Measurements from ENCODE around the gene C17orf107. TPM values are rescaled to one million over a fixed set of nuclear protein-coding genes. Genes with fewer than 3 reads are reported as not detected.
A peak's percentile ranks its signal among the peaks of the same experiment; 100 is the strongest.

Gene C17orf107
- total and polyA plus RNA-seq, 4 donors, result 0.19 to 5.9 (median 1.7) TPM

DNA sequence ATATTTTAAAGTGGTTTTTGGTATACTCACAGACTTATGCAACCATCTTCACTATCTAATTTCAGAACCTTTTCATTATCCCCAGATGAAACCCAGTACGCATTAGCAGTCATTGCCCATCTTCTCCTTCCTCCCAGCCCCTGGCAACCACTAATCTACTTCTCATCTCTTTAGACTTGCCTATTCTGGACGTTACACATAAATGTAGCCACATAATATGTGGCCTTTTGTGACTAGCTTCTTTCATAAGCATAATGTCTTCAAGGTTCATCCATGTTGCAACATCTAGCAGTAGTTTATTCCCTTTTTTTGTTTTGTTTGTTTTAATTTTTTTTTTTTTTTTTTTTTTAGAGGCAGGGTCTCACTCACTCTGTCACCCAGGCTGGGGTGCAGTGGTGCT, 28.5 kb upstream of the C17orf107 start:
- H3K36me3 ChIP-seq (ENCODE audit: control insufficient read depth in 4 of 4, insufficient read depth in 3 of 4, low read depth in 1 of 4, low read length in 3 of 4), result no peaks in the 10 kb centered on the region
- H3K9me3 ChIP-seq (ENCODE audit: control insufficient read depth in 4 of 4, low read length in 3 of 4), result no peaks in the 10 kb centered on the region
- no peak overlapping the region for H3K27ac ChIP-seq (ENCODE audit: low read depth in 1 of 2, low read length in 2 of 2)
- H3K4me1 ChIP-seq (ENCODE audit: control insufficient read depth in 4 of 4, insufficient read depth in 4 of 4, low read length in 3 of 4), result peaks cover 0 to 3% (median 0%) of the 10 kb centered on the region in 4 donors
- no peak overlapping the region for H3K4me3 ChIP-seq (ENCODE audit: low read depth in 1 of 3, low read length in 3 of 3)
- TF ChIP-seq NR2F2 (IDR thresholded peaks at IDR 0.05) (no peak), TAF1 (conservative IDR thresholded peaks at IDR 0.05) (no peak), REST (IDR thresholded peaks at IDR 0.05) (no peak), EGR1 (IDR thresholded peaks at IDR 0.05; ENCODE audit: low read depth in 2 of 2) (no peak), HNF4G (IDR thresholded peaks at IDR 0.05) (no peak), YY1 (IDR thresholded peaks at IDR 0.05) (no peak), RAD21 (IDR thresholded peaks at IDR 0.05) (no peak), ZBTB33 (IDR thresholded peaks at IDR 0.05) (no peak), GABPA (IDR thresholded peaks at IDR 0.05 in 1 of 2, conservative IDR thresholded peaks at IDR 0.05 in 1 of 2) (no peak), ATF3 (IDR thresholded peaks at IDR 0.05) (no peak), FOXA1 (IDR thresholded peaks at IDR 0.05) (no peak)
- TF ChIP-seq, protein P1, sequence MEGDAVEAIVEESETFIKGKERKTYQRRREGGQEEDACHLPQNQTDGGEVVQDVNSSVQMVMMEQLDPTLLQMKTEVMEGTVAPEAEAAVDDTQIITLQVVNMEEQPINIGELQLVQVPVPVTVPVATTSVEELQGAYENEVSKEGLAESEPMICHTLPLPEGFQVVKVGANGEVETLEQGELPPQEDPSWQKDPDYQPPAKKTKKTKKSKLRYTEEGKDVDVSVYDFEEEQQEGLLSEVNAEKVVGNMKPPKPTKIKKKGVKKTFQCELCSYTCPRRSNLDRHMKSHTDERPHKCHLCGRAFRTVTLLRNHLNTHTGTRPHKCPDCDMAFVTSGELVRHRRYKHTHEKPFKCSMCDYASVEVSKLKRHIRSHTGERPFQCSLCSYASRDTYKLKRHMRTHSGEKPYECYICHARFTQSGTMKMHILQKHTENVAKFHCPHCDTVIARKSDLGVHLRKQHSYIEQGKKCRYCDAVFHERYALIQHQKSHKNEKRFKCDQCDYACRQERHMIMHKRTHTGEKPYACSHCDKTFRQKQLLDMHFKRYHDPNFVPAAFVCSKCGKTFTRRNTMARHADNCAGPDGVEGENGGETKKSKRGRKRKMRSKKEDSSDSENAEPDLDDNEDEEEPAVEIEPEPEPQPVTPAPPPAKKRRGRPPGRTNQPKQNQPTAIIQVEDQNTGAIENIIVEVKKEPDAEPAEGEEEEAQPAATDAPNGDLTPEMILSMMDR (IDR thresholded peaks at IDR 0.05; ENCODE audit: low read depth, low read length, missing input control), result no peak
- TF ChIP-seq, protein P2, sequence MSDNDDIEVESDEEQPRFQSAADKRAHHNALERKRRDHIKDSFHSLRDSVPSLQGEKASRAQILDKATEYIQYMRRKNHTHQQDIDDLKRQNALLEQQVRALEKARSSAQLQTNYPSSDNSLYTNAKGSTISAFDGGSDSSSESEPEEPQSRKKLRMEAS (IDR thresholded peaks at IDR 0.05), result no peak
- H3K9ac ChIP-seq (ENCODE audit: low read depth in 1 of 2, low read length in 2 of 2), result no peak overlapping the region
- DNase-seq (ENCODE audit: low spot score), result no peak
- WGBS, result 94% methylated on average over 2 of the region's 2 CpGs
- no peaks in the 10 kb centered on the region for H3K27me3 ChIP-seq (ENCODE audit: control insufficient read depth in 4 of 4, insufficient read depth in 4 of 4, low read length in 3 of 4)

- Histone ChIP-seq H3K36me3 (ENCODE audit: control insufficient read depth in 4 of 4, insufficient read depth in 3 of 4, low read depth in 1 of 4, low read length in 3 of 4) (peaks cover 0 to 4% (median 0%) of the 10 kb centered on the region in 4 donors), H3K27me3 (ENCODE audit: control insufficient read depth in 4 of 4, insufficient read depth in 4 of 4, low read length in 3 of 4) (no peaks in the 10 kb centered on the region), H3K9me3 (ENCODE audit: control insufficient read depth in 4 of 4, low read length in 3 of 4) (no peaks in the 10 kb centered on the region), H3K27ac (ENCODE audit: low read depth in 1 of 2, low read length in 2 of 2) (no peak overlapping the region), H3K4me1 (ENCODE audit: control insufficient read depth in 4 of 4, insufficient read depth in 4 of 4, low read length in 3 of 4) (peaks cover 0 to 3% (median 0%) of the 10 kb centered on the region in 4 donors), H3K9ac (ENCODE audit: low read depth in 1 of 2, low read length in 2 of 2) (no peak overlapping the region), H3K4me3 (ENCODE audit: low read depth in 1 of 3, low read length in 3 of 3) (no peak overlapping the region)
- WGBS, result 75% methylated on average over 8 of the region's 8 CpGs
- DNase-seq (ENCODE audit: low spot score), result no peak
- TF ChIP-seq YY1 (IDR thresholded peaks at IDR 0.05) (no peak), NR2F2 (IDR thresholded peaks at IDR 0.05) (peak; percentile 54)
Measured at GRCh38 chr17:4872786-4873185, 26.6 kb upstream of the C17orf107 start.
